T-helper 1 cell treated with Interleukin-12 subunit alpha and Interleukin-12 subunit beta and Interleukin-4 antibody, amounts not matched to agents 30 ng/mL and 1 ng/mL, for 36 hours (primary cell): ENCODE measurements around the gene IGLL1. TPM values are rescaled to one million over a fixed set of nuclear protein-coding genes. Genes with fewer than 3 reads are reported as not detected.
"Not testable (repeated sequence)": the region's sequence is repeated elsewhere in the genome, so short reads cannot be mapped to it uniquely, and the experiment has no call there.

Source experiments
- intact Hi-C: fragments of 100-400 bp; cut with micrococcal nuclease; formaldehyde crosslinking; loops from one replicate; pipeline ENCODE4 v1.15.1; 2024
- total RNA-seq: library from RNA; stranded (reverse); gene quantifications from 2 replicates; pipeline ENCODE4 v1.2.3, GENCODE V29; 2022

Gene IGLL1
- not detected in 2 replicates for total RNA-seq

DNA sequence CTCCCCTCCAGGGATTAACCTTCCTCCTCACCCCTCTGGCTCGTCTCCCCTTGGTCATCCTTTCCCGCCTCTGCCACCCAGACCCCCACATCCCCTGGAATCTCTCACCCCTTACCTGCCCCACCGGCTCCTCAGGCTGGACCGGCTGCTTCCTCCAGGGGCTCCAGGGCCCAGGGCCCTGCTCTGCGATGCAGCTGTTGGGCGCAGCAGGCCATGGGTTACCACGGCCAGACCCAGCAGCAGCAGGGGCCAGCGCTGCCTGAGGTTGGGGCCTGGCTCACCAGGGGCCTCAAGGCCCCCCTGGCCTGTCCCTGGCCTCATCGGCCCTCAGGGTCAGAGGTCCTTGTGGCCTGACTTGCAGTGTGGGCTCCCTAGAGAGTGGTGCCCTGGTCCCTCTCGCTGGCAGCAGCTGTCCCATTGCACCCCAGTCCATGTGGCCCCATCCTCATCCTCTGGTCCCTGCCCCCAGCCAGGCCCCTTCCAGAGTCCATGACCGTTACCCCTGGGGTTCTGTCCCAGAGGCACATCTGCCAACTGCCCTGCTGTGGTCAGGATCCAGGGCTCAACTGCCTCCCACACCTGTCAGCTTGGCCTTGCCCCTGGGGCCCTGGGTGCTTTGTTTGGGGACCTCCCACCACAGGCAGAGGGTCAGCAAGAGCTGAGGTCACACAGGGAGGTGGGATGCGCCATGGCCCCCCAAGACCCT lies at the start of gene IGLL1:
IGLL1 (minus strand) TSS at position 421 of the 706 bp plus-strand sequence; CDS start at position 321, 100 bp downstream.
- intact Hi-C loops = no loop called here

DNA sequence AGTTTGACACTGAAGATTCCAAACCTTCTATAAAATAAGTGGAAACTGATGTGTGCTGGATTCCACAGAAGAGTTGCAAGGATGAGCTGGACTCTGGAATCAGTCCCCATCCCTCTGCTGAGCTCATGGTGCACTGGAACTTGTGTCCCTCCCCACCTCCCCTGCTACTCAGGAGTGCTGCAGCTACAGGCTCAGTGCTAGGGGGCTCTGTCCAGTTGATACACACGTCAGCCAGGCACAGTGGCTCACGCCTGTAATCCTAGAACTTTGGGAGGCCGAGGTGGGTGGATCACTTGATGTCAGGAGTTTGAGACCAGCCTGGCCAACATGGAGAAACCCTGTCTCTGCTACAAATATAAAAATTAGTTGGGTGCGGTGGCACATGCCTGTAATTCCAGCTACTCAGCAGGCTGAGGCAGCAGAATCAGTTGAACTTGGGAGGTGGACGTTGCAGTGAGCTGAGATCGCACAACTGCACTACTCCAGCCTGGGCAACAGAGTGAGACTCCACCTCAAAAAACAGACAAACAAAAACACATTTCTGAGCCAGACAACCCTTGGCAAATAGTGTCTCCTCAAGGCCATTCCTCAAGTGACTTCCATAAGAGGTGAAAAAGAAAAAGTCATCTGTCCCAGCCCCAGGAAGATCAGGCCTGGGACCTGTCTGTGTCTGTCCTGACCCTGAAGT lies 48.1 kb upstream of the IGLL1 start:
- intact Hi-C loops = loop anchor here (5.0 kb wide), 1 partner anchor 329 kb away; no protein-coding TSS in a partner anchor

DNA sequence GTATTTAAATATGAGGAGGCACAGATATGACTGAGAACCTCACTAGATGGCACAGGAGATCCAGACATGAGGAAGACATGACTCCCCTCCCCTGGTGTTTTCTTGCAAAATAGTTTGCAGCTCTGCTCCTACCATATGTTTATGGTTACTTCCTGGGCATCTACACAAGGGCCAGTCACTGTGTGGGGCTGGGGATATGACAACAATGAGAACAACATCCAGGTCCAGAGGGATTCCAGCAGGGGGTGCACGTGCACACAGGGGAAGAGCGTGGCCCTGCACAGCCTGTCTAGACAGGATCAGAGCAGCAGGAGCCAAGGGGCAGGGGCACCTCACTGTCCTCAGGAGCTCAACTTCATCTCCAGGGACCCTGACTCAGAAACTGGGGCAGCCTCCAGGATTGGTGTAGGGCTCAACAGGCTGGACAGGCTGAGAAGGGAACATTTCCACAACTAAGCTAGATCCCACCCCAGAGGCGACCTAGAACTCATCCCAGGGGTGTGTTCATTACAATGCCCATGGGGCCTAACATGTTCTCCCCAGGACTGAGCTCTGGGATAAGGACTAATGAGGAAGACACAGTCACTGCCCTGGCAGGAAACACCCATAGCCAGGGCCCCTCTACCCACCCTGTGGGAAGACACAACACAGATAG lies 47.4 kb upstream of the IGLL1 start:
- intact Hi-C loops = loop anchor here (1.0 to 5.0 kb wide), 2 partner anchors 222 to 330 kb away; no protein-coding TSS in a partner anchor

DNA sequence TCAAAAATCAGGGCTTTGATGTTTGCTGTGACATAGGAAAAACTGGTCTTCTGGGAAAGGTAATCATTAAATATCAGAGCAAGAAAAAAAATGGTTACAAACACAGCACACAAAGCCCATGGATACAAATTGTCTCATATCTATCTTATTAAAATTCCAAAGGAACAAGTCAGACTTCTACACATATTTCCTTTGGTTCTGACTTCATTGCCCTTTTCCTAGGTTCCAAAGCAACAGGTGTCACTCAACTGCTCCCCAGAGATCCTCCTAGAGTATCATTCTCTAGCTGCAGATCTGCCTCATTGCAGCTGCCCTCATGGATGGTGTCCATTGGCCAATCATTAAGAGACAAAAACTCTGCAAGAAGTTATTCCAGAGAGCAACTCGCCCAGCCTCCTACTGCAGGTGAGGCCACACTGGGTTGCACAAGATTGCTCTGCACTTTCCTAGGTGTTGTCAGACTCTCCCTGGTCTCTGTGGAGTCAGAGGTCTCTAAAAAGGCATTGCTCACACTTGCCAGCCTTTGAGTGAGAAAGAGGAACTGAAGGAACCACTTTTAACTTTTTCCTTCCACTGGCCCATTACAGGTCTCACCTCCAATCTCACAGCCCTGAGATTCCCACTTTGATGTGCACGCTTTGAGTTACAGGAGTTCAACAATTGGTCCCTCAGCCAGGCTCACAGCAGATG lies 46.3 kb upstream of the IGLL1 start:
- intact Hi-C loops = loop anchor here (5.0 kb wide), 1 partner anchor 331 kb away; no protein-coding TSS in a partner anchor

DNA sequence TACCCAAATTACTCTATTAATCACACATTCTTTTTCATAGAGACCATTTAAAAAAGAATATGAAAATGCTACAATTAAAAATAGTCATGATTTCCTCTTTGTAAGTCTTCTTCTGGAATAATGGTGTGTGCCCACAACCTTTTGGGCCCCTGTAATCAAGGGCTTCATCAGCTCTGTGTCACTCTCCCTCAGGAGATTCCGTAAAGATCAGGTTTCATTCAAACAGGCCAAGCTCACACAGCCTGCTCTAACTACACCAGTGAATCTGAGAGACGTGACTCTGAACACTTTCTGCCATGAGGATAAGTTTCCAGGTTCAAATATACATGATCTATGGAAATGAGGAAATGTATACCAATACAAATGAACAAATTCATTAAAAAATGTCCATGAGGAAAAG lies 42.5 kb upstream of the IGLL1 start:
- intact Hi-C loops = no loop called here

DNA sequence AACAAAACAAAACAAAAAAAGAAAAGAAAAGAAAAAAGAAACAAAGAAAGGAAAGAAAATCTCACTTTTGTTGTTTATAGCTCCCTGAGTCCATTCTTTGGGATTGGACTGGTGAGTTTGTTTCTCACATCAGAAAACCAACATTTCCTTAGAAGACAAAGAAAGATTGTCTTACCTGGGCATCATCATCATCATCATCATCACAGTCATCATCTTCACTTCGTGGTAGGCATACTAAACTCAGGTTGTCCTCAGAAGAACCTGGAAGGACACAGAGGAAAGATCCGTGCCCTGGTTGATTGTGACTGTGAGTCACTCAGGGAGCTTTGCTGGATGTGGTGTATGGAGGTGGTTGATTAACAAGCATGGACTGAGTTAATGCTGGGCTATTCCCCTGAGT lies 41.8 kb upstream of the IGLL1 start:
- intact Hi-C loops = not testable (repeated sequence)

DNA sequence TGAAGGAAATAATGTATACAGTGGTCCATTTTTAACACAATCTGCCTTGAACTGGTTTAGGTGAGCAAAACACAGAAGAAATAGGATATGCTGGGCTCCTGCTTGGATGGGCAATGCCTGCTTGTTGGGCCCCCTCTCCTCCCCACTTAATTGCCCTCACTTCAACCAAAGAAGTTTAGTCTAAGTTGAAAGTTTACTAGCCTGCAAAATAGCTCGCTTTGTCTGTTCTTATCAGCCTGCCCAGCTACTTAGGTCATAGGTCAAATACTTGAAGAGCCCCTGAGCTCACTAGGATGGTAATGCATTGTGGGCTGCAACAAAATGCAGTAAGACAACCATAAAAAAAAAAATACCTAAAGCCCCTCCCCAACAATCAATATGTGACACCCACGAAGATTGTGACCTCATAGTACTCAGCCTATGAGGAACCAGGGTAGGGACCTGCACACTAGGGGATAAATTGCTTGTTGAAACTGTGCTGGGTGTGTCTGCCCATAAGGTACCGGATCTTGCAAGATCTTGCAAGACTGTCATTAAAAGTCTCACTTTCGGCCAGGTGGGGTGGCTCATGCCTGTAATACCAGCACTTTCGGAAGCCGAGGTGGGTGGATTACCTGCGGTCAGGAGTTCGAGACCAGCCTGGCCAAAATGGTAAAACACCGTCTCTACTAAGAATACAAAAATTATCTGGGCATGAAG lies 41.1 kb upstream of the IGLL1 start:
- intact Hi-C loops = no loop called here

DNA sequence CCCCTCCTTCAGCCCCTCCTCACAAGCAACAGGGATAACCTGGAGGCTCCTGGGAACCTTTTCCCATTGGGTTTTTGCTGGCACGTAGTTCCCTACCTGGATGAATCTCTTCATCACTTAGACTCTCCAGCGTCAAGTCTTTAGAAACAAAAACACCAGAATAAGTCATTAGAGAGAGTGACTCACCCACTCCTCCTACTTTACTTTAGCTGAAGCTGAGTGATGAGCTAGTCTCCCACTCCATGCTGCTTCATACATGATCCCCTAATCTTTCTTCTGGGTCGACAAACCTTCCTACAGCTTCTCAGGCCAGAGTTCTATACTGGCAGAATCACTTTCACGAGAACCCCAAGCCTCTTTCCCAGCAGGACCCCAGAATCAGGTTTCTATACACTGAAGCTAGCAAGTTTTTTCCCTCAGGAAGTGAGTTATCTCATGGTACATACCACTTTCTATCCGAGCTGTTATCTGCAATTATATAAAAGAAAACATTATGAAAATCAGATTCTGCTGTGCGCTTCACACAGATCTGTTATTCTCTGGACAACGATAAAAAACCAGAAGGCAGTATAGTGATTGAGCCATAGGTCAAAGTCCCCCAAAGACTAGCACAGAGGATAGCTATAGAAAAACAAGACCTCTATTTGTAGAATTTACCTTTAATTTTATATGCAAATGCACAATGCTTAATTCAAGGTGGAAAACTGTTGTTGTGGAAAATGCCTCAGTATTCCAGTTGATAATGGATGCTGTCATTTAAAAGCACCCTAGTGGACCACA lies 33.3 kb upstream of the IGLL1 start:
- intact Hi-C loops = loop anchor here (5.0 kb wide), 1 partner anchor 234 kb away; no protein-coding TSS in a partner anchor

DNA sequence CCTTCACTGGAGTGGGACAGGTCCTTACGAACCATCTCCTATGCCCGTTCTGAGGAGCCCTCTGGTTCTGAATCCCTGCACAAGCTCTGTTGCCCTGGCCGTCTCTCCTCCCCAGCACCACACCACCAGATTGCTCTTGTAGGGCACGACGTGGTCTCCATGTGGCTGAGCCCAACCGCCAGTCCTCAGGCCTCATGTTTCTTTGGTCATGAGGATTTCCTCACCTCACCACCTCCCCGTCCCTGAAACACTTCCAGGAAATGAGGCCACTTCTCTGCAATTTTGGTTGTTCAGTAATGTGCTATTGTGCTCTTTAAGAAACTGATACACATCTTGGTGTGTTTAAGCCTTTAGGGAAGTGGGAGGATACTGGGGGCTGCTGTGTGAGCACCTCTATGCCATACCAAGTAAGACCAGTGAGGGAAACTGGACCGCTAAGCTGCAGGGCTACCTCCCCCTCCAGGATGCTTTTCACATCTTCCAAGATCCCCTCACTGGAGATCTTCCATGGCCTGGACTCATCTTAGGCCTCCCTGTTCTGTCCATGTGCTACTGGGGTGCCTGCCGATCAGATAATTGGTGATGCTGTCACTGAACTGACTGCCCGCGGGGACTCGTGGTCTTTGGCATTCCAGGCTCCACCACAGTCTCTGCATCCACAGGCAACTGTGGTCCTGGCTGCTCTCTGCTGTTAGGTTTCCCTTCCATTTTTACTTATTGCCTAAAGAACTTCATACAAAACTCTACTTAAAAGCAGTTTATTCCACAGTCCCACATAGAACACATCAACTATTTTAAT lies 30.1 kb upstream of the IGLL1 start:
- intact Hi-C loops = loop anchor here (5.0 kb wide), 1 partner anchor 237 kb away; no protein-coding TSS in a partner anchor

DNA sequence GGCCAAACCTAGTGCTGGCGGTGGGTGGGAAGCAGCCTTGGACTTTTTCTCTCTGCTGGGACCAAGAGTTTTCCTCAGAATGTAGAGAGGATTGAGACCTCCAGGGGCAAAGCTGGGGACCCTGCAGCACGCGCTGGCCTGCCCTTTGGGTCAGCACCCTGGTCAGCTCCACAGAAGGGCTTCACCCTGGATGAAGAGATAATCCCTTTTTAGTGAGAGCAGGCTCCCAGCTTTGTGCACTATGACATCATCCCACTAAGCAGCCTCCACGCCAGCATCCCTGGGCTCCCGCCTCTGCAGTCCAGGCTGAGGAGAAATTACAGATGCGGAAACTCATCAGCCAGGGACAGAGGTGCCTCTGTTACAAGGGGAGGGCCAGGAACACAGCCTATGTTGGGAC lies 28.5 kb upstream of the IGLL1 start:
- intact Hi-C loops = no loop called here

DNA sequence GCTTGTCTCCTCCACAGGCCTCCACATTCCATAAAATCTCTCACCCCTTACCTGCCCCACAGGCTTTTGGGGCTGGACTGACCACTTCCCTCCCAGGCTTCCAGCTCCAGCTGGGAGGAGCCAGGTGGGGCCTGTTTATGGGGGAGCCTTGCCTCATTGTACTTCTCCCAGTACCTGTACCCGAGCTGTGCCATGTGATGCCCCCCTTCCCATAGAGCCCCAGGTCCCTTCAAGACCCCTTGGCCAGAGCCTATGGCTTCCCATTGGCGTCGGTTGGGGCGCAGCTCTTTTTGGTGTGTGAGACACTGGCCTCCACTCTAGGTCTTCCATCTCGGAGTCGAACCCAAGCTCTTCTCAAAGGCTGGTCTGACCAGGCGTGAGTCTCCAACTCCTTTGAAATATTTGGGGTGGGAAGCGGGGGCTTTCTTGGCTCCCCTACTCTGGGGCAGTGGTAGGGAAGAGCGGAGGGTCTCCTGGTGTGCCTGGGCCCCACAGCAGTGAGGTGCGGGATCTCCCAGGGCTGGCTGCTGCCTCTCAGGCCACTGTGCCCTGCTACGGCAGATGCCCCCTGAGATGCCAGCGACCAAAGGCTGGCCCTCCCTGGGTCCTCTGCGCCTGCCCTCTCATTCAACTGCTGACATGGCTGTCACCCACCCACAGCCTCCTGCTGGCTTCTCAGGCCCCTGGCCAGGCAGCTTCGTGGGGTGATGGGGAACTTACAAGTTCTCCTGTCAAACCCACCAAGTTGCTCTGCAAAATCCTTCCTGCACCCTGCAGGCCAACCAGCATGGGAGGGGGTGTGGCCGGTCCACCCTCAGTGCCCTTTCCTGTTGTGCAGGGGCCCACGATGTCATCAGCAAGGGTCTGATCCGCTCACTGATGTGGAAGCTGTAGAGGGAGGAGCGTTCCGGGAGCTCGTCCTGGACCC lies 26.4 kb upstream of the IGLL1 start:
- intact Hi-C loops = no loop called here

DNA sequence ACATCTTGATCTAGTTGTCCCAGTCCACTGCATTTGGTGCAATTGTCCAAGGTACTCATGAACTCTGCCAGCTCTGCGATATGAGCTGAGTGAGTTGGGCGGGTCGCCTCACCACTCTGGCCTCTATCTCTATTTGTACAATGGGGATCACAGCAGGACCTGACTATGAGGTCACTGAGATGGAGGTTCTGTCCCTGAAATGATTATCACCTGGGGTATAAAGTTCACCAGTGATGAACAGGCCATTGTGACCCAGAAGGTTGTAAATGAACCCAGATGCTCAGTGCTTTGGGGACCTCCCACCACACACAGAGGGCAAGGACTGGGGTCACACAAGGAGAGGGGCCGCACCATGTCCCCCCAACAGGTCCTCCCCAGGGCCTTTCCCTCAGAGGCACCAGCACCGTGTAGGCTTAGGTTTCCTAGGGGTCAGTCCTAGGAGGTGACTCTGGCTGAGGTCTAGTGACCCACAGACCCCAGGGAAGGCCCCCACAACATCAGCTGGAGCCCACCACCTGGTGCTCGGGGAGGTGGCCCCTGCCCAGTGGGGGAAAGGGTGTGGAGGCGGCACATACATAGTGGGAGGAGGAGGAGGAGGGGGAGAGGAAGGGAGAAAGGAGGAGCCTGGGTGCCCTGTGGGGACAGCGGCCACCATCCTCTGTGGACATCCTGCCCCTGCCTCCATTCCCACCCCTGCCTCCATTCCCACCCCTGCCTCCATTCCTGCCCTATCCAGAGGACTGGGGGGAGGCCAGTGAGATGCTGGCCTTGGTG lies 25.0 kb upstream of the IGLL1 start:
- intact Hi-C loops = no loop called here

DNA sequence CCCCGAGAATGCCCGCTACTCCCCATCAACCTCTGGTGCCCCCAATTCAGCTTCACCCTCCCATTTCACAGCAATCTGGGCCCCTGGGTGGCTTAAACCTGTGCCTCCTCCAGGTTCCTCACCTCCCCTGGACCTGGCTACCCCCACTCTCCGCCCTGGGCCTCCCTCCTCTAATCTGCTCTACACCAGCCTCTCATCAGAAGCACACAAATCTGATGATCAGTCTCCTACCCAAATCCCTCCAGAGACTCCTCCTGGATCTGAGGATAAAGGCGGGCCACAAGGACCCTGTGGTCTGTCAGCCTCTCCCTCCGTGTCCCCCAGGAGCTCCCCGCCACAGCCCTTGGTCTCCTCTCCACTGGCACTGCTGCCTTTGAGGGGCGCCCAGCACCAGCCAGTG lies 23.2 kb upstream of the IGLL1 start:
- intact Hi-C loops = no loop called here

DNA sequence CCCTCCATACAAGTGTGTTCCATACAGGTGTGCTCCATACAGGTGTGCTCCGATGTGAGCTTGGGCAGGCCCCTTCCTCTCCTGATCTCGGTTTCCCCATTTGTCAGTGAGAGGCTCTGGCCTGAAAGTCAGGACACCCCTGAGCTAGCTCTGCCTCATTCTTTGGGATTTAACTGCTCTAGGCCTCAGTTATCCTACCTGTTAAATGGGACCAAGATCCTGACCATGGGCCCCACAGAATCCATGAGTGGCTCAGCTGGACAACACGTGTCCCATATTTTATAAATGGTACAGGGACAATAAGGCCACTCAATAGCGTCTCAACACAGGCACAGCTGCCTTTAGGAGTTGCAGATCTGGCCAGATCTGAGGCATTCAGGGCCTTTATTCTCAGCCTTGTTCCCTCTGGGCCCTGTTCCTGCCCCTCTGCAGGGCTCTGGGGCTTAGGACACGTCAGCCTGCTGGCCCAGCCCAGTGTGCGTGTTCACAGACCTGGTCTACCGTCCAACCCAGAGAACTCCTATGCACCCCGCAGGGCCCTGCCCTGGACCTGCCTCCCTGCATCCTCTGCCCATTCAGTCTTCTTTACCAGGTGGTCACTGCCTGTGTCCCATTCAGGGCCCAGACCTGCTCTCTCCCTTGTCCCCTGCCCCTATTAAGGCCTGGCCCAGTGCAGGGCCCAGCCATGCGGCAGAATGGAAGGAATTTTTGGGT lies 18.9 kb upstream of the IGLL1 start:
- intact Hi-C loops = no loop called here

DNA sequence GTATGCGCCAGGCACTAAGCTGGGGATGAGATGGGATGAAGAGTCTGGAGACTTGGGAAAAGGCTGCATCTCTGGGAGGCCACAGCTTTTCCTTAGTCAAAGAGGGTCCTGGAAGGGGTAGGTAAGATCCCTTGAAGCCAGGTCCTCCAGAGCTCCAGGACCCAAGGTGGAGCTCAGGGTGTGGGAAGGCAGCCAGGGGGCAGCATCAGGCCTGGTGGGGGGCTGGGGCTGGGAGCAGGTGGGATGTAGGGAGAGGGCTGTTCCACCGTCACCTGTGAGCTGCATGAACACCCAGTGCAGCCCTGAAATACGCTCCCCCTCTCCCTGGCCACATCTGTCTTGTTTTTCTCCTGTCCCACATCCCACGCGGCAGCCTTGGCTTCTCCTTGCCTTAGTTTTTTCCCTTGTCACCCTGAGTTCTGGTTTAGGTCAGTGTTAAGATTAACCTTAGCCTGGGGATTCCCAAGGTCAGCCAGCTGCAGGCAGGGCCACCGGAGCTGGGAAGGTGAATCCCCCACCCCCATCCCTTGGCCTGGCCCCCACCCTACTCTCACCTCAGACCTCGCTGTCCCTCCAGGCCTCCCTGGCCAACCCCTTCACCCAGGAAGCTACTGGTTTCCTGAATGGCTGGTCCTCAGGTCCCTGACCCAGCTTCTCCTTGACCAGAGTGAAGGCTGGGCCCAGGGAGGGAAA lies 17.6 kb upstream of the IGLL1 start:
- intact Hi-C loops = not testable (repeated sequence)

DNA sequence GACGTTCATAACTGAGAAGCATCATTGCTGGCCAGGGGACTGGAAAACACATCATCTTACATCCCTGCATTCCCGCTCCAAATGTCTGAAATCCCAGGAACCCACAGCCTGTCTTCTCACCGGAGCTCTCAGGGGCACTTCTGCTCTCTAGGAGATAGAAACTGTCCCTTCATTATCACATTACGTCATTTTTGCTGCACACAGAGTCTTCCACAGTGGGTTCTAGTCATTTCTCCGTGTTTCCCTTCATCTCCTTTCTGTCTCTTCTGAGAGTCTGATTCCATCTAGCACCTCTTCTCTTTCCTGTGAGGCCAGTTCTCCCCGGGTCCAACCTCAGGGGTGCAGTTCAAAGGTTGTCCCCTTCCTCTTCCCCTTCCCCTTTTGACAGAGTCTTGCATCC lies 15.8 kb upstream of the IGLL1 start:
- intact Hi-C loops = not testable (repeated sequence)
